Spleen (tissue), 3 donors: ENCODE results near the gene PALM.

Source experiments
- POLR2A ChIP-seq, 3 donors: fragments of 450-650 bp; IDR thresholded peaks; one replicate each; pipeline ENCODE4 v1.5.1; 2017; ENCODE audit warnings: antibody characterized with exemption in 3 of 3, mild to moderate bottlenecking in 1 of 3
- POLR2AphosphoS5 ChIP-seq, 3 donors: sonication (generic); formaldehyde crosslinking; IDR thresholded peaks; one replicate each; pipeline ENCODE4 v1.5.1; 2017; ENCODE audit warnings: antibody characterized with exemption in 3 of 3

DNA sequence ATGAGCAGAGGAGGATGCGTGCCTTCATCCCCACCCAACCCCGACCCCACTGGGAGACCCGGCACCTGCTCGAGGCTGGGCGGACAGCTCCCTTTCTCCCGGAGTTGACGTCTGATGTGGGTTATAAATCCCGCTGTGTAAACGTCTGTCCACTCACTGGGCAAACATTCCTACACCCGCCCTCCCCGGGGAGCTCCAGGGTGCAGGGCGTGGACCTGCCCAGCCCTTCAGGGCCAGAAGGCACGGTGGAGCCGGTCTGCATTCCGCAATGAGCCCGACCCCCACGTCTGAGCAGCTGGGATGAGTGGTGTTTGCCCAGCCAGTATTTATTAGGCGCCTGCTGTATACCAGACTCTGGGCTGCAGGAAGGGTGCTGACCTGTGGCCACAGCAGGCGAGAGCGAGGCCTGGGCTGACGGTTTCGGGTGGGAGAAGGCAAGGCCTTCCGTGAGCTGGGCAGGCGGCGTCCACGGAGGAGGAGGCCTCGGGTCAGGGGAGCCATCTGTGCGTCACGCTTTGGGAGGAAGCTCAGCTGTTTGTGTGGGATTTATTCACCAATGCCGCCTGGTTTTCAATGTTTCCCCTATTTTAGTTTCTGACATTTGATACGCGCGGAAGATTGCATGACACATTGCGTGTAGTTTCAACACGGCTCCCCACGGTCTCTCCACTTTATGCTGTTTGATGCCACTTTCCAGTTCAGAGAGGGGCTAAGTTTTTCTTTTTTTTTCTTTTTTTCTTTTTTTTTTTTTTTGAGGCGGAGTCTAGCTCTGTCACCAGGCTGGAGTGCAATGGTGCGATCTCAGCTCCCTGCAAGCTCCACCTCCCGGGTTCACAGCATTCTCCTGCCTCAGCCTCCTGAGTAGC lies 44.1 kb downstream of the PALM start:
- TF ChIP-seq POLR2A (IDR thresholded peaks at IDR 0.05) (no peak), POLR2AphosphoS5 (IDR thresholded peaks at IDR 0.05) (peak in 2 of 3 donors; percentile 47 to 64)
